Suppressor macrophage treated with lipopolysaccharide for 1 hour (primary cell): ENCODE results near the gene DTD2.

Experiments
- DNase-seq, 3 donors: peaks; one replicate each; pipeline ENCODE4 v3.0.0-alpha.2; 2020 to 2022

Gene DTD2

DNA sequence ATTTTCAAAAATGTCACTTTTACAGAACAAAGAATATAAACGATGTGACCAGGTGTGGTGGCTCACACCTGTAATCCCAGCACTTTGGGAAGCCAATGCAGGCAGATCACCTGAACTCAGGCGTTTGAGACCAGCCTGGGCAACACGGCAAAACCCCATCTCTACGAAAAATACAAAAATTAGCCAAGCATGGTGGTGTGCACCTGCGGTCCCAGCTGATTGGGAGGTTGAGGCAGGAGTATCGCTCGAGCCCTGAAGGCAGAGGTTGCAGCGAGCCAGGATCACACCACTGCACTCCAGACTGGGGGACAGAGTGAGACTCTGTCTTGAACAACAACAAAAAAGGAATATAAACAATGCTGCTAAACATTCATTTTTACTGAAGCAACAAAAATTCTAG is 52.2 kb downstream of the DTD2 start:
- no peak for DNase-seq

- DNase-seq: no peak
Measured at GRCh38 chr14:31403707-31404106, 53.6 kb downstream of the DTD2 start.

GRCh38 chr14:31402764-31403439 is 54.4 kb downstream of the DTD2 start:
- no peak for DNase-seq

DNA sequence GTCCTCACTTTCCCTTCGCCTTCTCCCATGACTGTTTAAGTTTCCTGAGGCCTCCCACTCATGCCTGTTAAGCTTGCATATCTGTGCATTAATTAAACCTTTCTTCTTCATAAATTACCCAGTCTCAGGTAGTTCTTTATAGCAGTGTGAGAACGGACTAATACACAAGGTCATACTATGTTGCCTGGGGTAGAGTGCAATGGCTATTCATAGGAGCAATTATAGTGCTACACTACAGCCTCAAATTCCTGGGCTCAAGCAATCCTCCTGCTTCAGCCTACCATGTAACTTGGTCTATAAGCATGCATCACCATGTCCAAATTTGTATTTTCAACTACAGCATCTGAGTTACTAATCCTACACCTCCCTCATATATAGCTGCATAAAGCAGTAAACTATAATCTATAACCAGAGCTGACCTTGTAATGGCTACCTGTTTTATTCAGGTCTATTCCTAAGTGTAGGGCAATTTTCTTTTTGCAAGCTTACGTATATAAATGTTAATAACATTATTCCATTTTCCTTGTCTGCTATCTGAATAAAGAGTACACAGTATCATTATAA is 55.9 kb downstream of the DTD2 start:
- DNase-seq: no peak

GRCh38 chr14:31400031-31400638 is 57.2 kb downstream of the DTD2 start:
- DNase-seq: no peak
